ENCODE measurements around the gene DDIT4. TPM values are rescaled to one million over a fixed set of nuclear protein-coding genes. Genes with fewer than 3 reads are reported as not detected.

DDIT4 gene
- total and polyA plus RNA-seq, 9 of the 15 experiments (the other 6 are each of a cell fraction or from before 2014, with no cell fraction given) = 8.2 to 675 (median 159) TPM

- TF ChIP-seq CGGBP1 (CRISPR knock-in tag; IDR thresholded peaks at IDR 0.05) = peak; percentile 6; the same call in 1 of the 2 replicates
- no peak for TF ChIP-seq MEF2A (IDR thresholded peaks at IDR 0.05; ENCODE audit: control insufficient read depth, low read depth, low read length)
- peak; percentile 100 for TF ChIP-seq ZNF740 (CRISPR knock-in tag; IDR thresholded peaks at IDR 0.05)
- TF ChIP-seq ZNF740 (tag; IDR thresholded peaks at IDR 0.05) = peak in 1 of 2 experiments; percentile 96; a peak in 3 of 4 replicates
- no peak for TF ChIP-seq ZNF551 (CRISPR knock-in tag; IDR thresholded peaks at IDR 0.05)
- TF ChIP-seq ZNF174 (CRISPR knock-in tag; IDR thresholded peaks at IDR 0.05) = peak; percentile 64; the same call in 1 of the 2 replicates
- TF ChIP-seq ZNF717 (CRISPR knock-in tag; IDR thresholded peaks at IDR 0.05) = no peak
- TF ChIP-seq BCOR (IDR thresholded peaks at IDR 0.05) = no peak
- no peak for TF ChIP-seq ZNF274 (IDR thresholded peaks at IDR 0.05; ENCODE audit: borderline replicate concordance, low read depth, low read length)
- TF ChIP-seq ZFX (CRISPR knock-in tag; IDR thresholded peaks at IDR 0.05) = peak; percentile 84
- TF ChIP-seq ESRRA (IDR thresholded peaks at IDR 0.05; ENCODE audit: borderline replicate concordance, low read depth) = no peak; the same call in none of the 2 replicates
- TF ChIP-seq MTA3 (IDR thresholded peaks at IDR 0.05; ENCODE audit: borderline replicate concordance) = peak; percentile 76; the same call in 1 of the 2 replicates
- TF ChIP-seq NCOA2 (IDR thresholded peaks at IDR 0.05; ENCODE audit: partially characterized antibody in 2 of 2) = no peak
- TF ChIP-seq GTF2A2 (tag; IDR thresholded peaks at IDR 0.05) = no peak
- no peak for TF ChIP-seq YBX1 (IDR thresholded peaks at IDR 0.05)
- no peak for TF ChIP-seq ZNF217 (CRISPR knock-in tag; IDR thresholded peaks at IDR 0.05)
- peak; percentile 63; the same call in 1 of the 2 replicates for TF ChIP-seq SP1 (CRISPR knock-in tag; IDR thresholded peaks at IDR 0.05)
- peak; percentile 71; the same call in 1 of the 2 replicates for TF ChIP-seq ZBTB2 (IDR thresholded peaks at IDR 0.05)
- no peak; the same call in 1 of the 2 replicates for TF ChIP-seq POLR2AphosphoS5 (IDR thresholded peaks at IDR 0.05; ENCODE audit: control insufficient read depth, insufficient read depth, low read depth, low read length)
- peak; percentile 53 for TF ChIP-seq GATAD2A (IDR thresholded peaks at IDR 0.05)
- TF ChIP-seq CREB3L1 (IDR thresholded peaks at IDR 0.05; ENCODE audit: borderline replicate concordance, low read depth) = no peak
- no peak for TF ChIP-seq IRF2 (CRISPR knock-in tag; IDR thresholded peaks at IDR 0.05)
- TF ChIP-seq ZNF23 (CRISPR knock-in tag; IDR thresholded peaks at IDR 0.05) = peak; percentile 65; the same call in 1 of the 2 replicates
- no peak for TF ChIP-seq BDP1 (IDR thresholded peaks at IDR 0.05; ENCODE audit: insufficient read depth, insufficient read length)
- TF ChIP-seq OTX1 (CRISPR knock-in tag; IDR thresholded peaks at IDR 0.05) = peak; percentile 93
Observed at GRCh38 chr10:72297805-72298591, 24.3 kb downstream of the DDIT4 start (continued).
